Right cardiac atrium (tissue), 5 donors: ENCODE measurements around the gene PIK3C2B. TPM values are rescaled to one million over a fixed set of nuclear protein-coding genes. Genes with fewer than 3 reads are reported as not detected.

ENCODE experiments used
- ATAC-seq, 2 donors: fragments of 200-7000 bp; cut with Tn5 transposase; one replicate each; pipeline versions ENCODE4 v1.8.0 to v1.9.1; 2020; ENCODE audit warnings: moderate library complexity in 2 of 2, mild to moderate bottlenecking in 1 of 2
- DNase-seq, 3 donors: peaks; one replicate each; pipeline ENCODE4 v3.0.0-alpha.2; 2020
- H3K27ac ChIP-seq: one replicate; pipeline ENCODE4 v1.5.1; 2013; ENCODE audit warnings: mild to moderate bottlenecking, low read length, control low read depth, moderate library complexity
- H3K27me3 ChIP-seq: one replicate; pipeline ENCODE4 v1.6.1; 2013; ENCODE audit not compliant: control insufficient read depth, insufficient read depth
- H3K4me1 ChIP-seq: one replicate; pipeline ENCODE4 v1.6.1; 2013; ENCODE audit warnings: low read length; ENCODE audit not compliant: control insufficient read depth, insufficient read depth
- H3K4me3 ChIP-seq: one replicate; pipeline ENCODE4 v1.5.1; 2013; ENCODE audit warnings: low read length, control low read depth
- H3K9me3 ChIP-seq: one replicate; pipeline ENCODE4 v1.6.1; 2013; ENCODE audit warnings: low read length; ENCODE audit not compliant: control insufficient read depth
- WGBS: extraction: QIAGEN DNeasy Blood & Tissue Kit; methylation state at CpG from one replicate; pipeline ENCODE4 v1.1.7; 2013; 5-methylcytosine and 5-hydroxymethylcytosine counted together
- intact Hi-C, 4 donors: fragments of 100-400 bp; cut with DNase I; formaldehyde crosslinking; loops; one replicate each; pipeline versions ENCODE4 v1.11.0 to v1.14.0; 2022 to 2023
- polyA plus RNA-seq: library from polyadenylated mRNA; stranded (reverse); fragments of 200-250 nt; gene quantifications from one replicate; pipeline ENCODE4 v1.2.3, GENCODE V29; 2013
- total RNA-seq, 4 donors: library from RNA; stranded (reverse); fragmentation: NEBNext Ultra II Directional; extraction: Animal tissue kit (Norgen Biotek cat#: 25700); gene quantifications; one replicate each; pipeline ENCODE4 v1.2.1, GENCODE V29; 2021
- donor health status: healthy with polysubstance abuse.
- donor health status: DM: no; HTN: yes; CAD: no.
- donor health status: DM: no; HTN: no; CAD: no.
- donor health status: DM: no; HTN: yes; CAD: no; lungs with severe emphysema.
- donor health status: DM: yes; HTN: yes; CAD: no.

The PIK3C2B gene
- total and polyA plus RNA-seq, 5 donors: 13.3 to 32.7 (median 28.8) TPM

DNA sequence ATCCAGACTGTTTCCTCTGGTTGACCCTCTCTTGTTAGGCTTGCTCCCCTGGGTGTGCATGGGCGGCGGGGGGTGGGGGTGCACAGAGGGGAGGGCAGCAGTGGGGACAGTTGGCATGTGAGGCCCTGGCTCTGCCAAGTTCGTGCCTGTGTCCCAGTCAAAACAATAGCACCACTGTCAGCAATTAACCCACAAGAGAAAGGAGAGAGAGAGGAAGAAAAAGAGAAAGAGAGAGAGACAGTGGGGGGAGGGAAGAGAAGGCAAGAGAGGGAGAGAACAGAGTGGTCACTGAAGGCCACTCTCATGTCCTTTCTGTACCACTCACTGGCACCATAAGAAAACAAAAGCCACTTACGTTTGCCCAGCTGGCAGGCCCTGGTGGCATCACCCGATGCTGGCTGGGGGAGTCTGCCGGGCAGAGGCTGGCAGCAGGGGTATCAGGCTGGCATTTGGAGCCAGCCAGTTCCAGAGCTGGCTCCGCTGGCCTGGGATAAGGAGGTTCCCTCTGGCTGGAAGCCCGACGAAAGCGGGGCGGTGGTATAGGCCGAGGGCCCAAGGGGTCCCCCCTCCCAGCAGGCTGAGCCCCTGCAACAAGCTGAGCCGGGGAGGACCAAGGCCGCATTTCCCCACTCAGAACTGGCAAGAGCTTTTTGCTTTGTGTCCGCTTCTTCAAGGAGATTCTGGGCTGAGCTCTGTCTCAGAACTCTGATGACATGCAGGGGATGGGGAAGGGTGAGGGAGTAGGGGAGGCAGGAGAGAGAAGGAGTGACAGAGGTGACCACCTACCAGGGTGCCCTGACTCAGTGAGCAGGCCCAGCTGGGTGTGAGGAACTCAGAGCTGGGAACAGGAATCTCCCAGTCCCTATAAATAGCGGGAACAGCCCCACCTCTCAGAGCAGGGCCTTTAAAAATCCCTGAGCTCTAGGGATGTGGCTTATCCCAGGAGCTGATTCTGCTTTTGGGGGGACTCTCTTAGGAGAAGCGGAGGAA is 27.9 kb downstream of the PIK3C2B start:
- H3K27ac ChIP-seq: peak overlapping the region; percentile 98
- no peaks in the 10 kb centered on the region for H3K9me3 ChIP-seq
- ATAC-seq (peak; percentile 67 to 74), DNase-seq (peak; percentile 50 to 82 (median 81))
- H3K4me1 ChIP-seq: peaks cover 50% of the 10 kb centered on the region
- intact Hi-C loops: no loop called here
- 25% methylated on average over 17 of the region's 17 CpGs for WGBS
- no peaks in the 10 kb centered on the region for H3K27me3 ChIP-seq
- peak overlapping the region; percentile 29 for H3K4me3 ChIP-seq

DNA sequence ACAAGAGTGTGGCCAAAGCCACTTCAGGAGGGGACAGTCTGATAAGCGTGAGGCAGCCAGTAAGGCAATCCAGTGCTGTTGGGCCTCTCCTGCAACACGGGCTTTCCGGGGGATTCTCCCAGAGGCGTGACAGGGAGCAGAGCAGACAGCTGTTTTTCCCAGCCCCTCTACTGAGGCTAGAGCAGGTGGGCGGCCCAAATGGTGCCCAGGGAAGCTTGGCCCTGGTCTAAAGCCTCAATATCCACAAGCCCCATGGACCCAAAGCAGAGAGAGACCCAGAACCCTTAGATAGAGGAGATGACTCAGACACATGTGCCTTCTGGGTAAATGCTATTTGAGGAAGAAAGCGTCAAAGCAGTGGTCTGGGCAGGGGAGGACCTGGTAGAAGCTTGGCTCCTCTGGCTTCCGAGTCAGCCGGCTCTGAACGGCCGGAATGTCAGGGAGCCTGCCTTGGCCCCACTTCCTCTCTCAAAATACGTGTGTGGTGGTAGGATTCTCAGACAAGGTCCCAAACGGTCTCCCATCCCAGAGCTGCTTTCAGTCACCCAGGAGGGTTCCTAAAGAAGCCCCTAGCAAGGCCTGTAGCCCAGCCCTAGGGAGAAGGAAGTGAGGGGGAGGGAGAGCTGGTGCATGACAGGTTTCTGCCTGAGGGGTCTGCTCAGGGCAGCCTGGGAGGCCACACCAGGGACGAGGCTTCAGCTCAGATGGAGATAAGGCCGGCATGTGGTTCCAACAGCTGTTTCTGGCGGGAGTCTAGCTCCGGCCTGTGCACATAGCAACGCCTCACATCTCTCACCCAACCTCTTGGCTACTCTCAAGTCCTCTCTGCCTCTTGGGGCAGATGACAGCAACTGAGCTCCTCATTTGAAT is 28.8 kb downstream of the PIK3C2B start:
- ATAC-seq (peak; percentile 25 to 51), DNase-seq (peak; percentile 42 to 77 (median 73))
- Histone ChIP-seq H3K4me1 (peaks cover 50% of the 10 kb centered on the region), H3K9me3 (no peaks in the 10 kb centered on the region), H3K27me3 (no peaks in the 10 kb centered on the region), H3K27ac (peak overlapping the region; percentile 98), H3K4me3 (peak overlapping the region; percentile 1)
- WGBS: 18% methylated on average over 17 of the region's 17 CpGs
- intact Hi-C loops: no loop called here

DNA sequence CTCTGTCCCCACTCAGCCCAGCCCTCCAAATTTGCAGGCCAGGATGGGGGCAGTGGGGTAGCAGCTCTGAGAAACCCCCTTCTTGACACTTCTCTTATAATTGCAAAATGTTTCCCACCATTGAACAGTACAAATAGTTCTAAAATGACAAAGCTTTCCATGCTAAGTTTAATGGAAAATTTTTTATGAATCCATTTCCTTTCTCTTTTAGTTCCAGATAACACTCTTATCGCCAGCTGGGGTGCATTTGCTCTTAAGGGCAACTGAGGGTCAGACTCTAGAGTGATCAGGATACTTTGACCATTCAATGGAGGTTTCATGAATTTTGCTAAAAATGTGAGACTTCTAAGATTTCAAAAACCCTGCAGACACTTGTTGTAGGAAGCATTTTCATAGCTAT is 29.9 kb downstream of the PIK3C2B start:
- Histone ChIP-seq H3K9me3 (no peaks in the 10 kb centered on the region), H3K4me3 (no peak overlapping the region), H3K4me1 (peaks cover 51% of the 10 kb centered on the region), H3K27me3 (no peaks in the 10 kb centered on the region), H3K27ac (peak overlapping the region; percentile 77)
- intact Hi-C loops: loop anchor here in 1 of 4 donors (5.0 kb wide), 1 partner anchor 33 kb away; no protein-coding TSS in a partner anchor
- 18% methylated on average over 1 of the region's 1 CpG for WGBS
- no peak for ATAC-seq
- no peak for DNase-seq

DNA sequence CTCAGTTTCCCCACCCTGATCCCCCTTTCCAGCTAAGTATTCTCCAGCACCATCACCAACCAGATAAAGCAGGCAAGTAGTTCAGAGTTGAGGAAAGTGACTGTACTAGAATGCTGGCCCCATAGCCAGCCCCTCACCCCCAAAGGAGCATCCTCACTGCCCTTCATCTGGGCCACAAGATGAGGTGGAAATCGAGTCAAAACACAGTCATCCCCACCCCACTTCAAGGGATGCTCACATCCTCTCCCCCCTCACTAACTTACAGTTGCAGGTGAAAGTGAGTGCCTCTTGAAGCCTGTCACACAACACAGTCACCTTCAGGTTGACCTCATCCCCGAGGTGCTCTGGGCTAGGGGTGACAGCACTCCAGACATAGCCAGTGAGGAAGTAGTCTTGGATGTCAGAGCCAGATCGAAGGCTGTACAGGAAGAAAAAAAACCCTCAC is 30.4 kb downstream of the PIK3C2B start:
- Histone ChIP-seq H3K27me3 (no peaks in the 10 kb centered on the region), H3K4me1 (peaks cover 49% of the 10 kb centered on the region), H3K27ac (peak overlapping the region; percentile 77), H3K9me3 (no peaks in the 10 kb centered on the region), H3K4me3 (no peak overlapping the region)
- 26% methylated on average over 3 of the region's 3 CpGs for WGBS
- ATAC-seq: no peak
- DNase-seq: no peak
- intact Hi-C loops: loop anchor here in 1 of 4 donors (5.0 kb wide), 1 partner anchor 33 kb away; no protein-coding TSS in a partner anchor

DNA sequence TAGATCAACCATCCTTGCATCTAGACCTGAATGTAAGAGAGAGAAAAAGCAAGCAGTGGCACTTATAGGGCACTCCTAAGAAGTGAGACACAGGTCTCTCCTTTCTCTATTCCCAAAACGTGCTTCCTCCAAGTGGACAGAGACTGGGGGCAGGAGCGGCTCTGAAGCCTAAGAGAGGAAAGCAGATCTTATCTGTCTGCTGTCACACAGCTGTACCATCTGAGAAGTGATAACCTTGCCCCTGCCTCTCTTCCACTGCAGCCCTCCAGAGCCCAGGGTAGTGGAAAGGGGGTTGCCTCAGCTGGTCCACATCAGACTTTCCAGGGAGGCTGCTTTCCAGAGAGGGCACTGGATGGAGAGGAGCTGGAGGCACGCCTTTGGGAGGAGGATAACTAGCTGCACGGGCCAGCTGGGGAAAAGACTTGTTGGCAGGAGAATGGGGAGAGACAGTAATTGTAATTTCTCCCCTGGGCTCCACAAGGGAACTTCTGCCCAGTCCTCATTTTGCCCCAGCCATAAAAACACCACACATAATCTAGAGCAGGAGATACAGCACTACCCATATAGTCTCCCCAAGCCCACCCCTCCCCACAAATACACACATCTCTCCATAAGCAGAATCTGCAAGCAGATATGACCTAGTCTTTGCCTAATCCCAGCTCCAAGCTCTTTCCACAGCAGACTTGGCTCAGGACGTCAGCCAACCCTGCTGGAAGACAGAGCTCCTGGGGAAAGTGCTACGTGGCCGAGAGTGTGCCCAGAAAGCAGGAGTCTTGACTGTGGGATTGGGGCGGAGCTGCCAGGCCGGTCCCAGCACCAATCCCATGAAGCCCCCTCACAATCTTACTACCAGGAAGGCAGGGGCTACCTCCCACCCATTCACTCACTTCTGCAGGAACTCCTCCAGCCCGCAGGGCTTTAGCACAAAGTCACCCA is 31.2 kb downstream of the PIK3C2B start:
- H3K27me3 ChIP-seq: no peaks in the 10 kb centered on the region
- DNase-seq: peak; percentile 79 to 88 (median 85)
- peak; percentile 24 to 50 for ATAC-seq
- H3K4me1 ChIP-seq: peaks cover 46% of the 10 kb centered on the region
- peak overlapping the region; percentile 77 for H3K27ac ChIP-seq
- no peak overlapping the region for H3K4me3 ChIP-seq
- intact Hi-C loops: loop anchor here in 1 of 4 donors (5.0 kb wide), 1 partner anchor 34 kb away; no protein-coding TSS in a partner anchor
- WGBS: 34% methylated on average over 10 of the region's 10 CpGs
- H3K9me3 ChIP-seq: no peaks in the 10 kb centered on the region

DNA sequence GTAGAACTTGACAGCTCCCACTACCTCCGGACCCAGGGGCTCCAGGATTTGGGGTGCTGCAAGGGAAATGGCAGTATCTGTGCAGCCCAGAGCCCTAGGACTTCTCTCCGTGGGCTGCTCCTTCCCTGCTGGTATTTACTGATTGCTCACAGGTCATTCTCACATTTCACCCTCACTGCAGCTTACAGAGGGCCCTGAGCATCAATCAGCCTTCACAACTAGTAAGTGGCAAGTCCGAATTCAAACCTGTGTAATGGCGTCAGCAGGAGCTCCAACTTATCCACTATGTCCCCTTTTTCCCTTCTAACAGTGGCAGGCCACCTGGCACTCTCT is 32.4 kb downstream of the PIK3C2B start:
- ATAC-seq (no peak), DNase-seq (no peak)
- Histone ChIP-seq H3K4me1 (peaks cover 48% of the 10 kb centered on the region), H3K27me3 (no peaks in the 10 kb centered on the region), H3K4me3 (no peak overlapping the region), H3K9me3 (no peaks in the 10 kb centered on the region), H3K27ac (peak overlapping the region; percentile 55)
- intact Hi-C loops: loop anchor here in 1 of 4 donors (5.0 kb wide), 1 partner anchor 35 kb away; no protein-coding TSS in a partner anchor
- WGBS: 64% methylated on average over 4 of the region's 4 CpGs

DNA sequence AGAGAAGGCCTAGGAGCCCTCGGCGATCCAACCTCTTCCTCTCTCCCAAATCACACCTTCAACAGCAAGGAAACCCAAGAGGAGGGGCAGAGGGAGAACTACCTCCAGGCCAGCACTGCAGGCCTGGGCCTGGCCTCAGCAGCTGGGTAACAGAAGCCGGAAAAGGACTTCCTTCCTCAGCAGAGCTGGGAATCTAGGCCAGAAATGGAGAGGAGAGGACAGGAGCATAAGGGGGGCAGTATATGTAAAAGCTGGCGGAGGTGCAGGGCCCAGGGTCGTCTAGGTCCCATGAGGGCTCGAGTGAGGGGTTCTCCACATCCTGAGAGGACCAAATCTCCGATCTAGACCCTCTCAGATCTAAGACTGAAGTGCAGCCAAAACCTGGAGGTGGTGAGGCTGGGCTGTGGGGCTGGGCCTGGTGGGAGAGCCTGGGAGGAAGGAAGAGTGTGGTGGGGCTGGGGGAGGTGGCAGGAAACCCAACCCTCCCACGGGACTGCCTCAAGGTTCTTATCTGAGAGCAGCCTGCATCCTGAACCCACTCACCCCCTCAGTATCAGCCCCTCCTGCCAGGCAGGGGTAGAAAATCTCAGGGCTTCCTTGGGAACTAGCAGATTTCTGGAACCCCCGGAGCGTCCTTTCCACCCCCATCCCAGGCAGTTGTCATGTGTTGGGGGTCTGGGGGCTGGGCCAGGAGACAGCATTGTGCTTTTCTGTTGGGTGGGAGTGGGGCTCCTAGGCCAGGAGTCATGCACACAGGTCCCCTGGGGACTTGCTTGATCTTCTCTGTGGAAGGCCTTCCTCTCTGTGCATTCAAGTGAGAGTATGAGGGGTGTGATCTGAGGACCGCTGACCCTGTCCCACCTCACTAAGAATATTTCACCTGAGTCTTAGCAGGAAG is 33.0 kb downstream of the PIK3C2B start:
- Histone ChIP-seq H3K27me3 (no peaks in the 10 kb centered on the region), H3K4me3 (no peak overlapping the region), H3K9me3 (no peaks in the 10 kb centered on the region), H3K4me1 (peaks cover 45% of the 10 kb centered on the region), H3K27ac (peak overlapping the region; percentile 68)
- intact Hi-C loops: loop anchor here in 1 of 4 donors (5.0 kb wide), 1 partner anchor 36 kb away; no protein-coding TSS in a partner anchor
- WGBS: 53% methylated on average over 11 of the region's 11 CpGs
- peak; percentile 65 to 78 (median 72) for DNase-seq
- ATAC-seq: peak; percentile 36 to 75

DNA sequence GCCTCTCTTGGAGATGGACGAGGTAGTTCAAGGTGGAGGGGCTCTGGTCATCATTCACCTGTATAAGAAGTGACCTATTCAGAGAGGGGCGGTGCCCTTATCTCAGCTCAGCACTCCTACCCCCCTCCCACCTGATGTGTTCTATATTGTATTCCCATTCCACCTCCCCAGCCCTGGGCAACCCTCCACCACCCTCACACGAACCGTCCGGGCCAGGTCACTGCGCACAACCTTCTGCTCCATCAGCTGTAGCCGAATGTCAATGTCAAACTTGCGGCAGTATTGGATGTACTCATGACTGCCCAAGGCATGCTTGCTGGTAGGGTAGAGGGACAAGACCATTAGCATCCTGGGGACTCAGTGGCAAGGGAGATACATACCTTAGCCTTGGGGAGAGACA is 34.3 kb downstream of the PIK3C2B start:
- no peak for DNase-seq
- Histone ChIP-seq H3K4me1 (peaks cover 33% of the 10 kb centered on the region), H3K27me3 (no peaks in the 10 kb centered on the region), H3K27ac (no peak overlapping the region), H3K9me3 (no peaks in the 10 kb centered on the region), H3K4me3 (no peak overlapping the region)
- ATAC-seq: no peak
- WGBS: 95% methylated on average over 8 of the region's 8 CpGs
- intact Hi-C loops: loop anchor here in 1 of 4 donors (5.0 kb wide), 1 partner anchor 37 kb away; no protein-coding TSS in a partner anchor

DNA sequence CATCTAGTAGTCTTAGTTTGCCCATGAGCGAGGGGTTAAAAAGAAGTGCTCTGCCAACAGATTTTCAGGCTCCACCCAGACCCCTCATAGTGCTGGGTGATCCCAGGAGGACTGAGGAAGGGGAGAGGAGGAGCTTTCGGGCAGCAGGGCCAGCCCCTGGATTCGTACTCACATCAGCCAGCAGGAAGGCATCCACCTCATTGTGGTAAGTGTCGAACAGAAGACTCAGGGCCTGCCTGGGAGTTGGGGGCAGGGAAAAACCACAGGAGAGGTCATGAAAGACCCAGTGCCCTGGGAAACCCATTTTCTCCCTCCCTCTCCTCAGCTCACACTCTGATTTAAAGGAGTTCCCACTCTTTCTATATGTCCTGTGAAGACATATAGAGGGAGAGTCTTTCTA is 34.9 kb downstream of the PIK3C2B start:
- H3K27ac ChIP-seq: no peak overlapping the region
- 73% methylated on average over 4 of the region's 4 CpGs for WGBS
- intact Hi-C loops: loop anchor here in 1 of 4 donors (5.0 kb wide), 1 partner anchor 38 kb away; no protein-coding TSS in a partner anchor
- H3K27me3 ChIP-seq: no peaks in the 10 kb centered on the region
- ATAC-seq (no peak), DNase-seq (no peak)
- no peaks in the 10 kb centered on the region for H3K9me3 ChIP-seq
- H3K4me1 ChIP-seq: peaks cover 29% of the 10 kb centered on the region
- H3K4me3 ChIP-seq: no peak overlapping the region
